AG09309 (cell line): ENCODE results near the gene ZC3H15.

Experiments used
- DNase-seq: peaks from one replicate; pipeline ENCODE4 v3.0.0-alpha.2; 2010; ENCODE audit warnings: low read depth
- H3K4me3 ChIP-seq: 2 replicates; pipeline ENCODE4 v1.5.1; 2011; ENCODE audit warnings: mild to moderate bottlenecking, low read depth, low read length, moderate library complexity; ENCODE audit not compliant: control insufficient read depth
- TF ChIP-seq, protein P1 (sequence below): IDR thresholded peaks from 2 replicates; pipeline ENCODE4 v1.5.1; 2011; ENCODE audit warnings: mild to moderate bottlenecking, low read depth, low read length, inconsistent platforms; ENCODE audit not compliant: insufficient read depth, control insufficient read depth; ENCODE audit errors: missing control alignments

Gene ZC3H15

DNA sequence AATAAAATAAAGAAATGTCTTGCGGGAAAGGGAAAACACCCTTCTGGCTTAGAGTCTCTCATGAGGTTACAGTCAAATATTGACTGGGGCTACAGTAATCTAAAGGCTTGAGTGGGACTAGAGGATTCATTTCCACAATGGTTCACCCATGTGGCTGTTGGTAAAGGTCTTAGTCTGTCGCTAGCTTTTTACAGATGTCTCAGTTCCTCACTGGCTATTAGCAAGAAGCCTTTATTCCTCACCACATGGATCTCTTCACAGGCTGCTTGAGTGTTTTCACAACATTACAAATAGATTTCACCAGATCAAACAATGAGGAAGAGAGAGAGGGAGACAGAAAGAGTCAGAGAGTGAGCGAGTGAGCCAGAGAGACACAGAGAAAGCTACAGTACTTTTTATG lies 8.3 kb upstream of the ZC3H15 start:
- H3K4me3 ChIP-seq: no peak overlapping the region
- TF ChIP-seq, protein P1, sequence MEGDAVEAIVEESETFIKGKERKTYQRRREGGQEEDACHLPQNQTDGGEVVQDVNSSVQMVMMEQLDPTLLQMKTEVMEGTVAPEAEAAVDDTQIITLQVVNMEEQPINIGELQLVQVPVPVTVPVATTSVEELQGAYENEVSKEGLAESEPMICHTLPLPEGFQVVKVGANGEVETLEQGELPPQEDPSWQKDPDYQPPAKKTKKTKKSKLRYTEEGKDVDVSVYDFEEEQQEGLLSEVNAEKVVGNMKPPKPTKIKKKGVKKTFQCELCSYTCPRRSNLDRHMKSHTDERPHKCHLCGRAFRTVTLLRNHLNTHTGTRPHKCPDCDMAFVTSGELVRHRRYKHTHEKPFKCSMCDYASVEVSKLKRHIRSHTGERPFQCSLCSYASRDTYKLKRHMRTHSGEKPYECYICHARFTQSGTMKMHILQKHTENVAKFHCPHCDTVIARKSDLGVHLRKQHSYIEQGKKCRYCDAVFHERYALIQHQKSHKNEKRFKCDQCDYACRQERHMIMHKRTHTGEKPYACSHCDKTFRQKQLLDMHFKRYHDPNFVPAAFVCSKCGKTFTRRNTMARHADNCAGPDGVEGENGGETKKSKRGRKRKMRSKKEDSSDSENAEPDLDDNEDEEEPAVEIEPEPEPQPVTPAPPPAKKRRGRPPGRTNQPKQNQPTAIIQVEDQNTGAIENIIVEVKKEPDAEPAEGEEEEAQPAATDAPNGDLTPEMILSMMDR: no peak
- no peak for DNase-seq

DNA sequence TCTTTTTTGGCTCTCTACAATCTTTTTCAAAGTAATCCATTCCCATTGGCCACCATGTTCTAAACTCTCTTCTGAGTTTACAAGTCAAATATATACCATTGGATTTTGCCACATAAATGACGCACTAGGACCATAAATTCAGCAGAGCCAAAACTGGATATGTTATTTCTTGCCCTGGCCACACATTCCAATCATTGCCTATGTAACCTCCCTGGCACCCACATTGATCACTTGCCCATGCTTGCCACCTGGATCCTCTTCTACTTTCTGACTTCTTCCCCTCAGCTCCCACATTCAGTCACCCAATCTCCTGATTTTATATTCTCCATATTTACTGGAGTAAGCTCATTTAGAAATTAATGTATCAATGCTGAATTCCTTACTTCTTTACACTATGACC lies 5.1 kb upstream of the ZC3H15 start:
- H3K4me3 ChIP-seq: no peak overlapping the region
- DNase-seq: no peak
- TF ChIP-seq, protein P1: no peak

DNA sequence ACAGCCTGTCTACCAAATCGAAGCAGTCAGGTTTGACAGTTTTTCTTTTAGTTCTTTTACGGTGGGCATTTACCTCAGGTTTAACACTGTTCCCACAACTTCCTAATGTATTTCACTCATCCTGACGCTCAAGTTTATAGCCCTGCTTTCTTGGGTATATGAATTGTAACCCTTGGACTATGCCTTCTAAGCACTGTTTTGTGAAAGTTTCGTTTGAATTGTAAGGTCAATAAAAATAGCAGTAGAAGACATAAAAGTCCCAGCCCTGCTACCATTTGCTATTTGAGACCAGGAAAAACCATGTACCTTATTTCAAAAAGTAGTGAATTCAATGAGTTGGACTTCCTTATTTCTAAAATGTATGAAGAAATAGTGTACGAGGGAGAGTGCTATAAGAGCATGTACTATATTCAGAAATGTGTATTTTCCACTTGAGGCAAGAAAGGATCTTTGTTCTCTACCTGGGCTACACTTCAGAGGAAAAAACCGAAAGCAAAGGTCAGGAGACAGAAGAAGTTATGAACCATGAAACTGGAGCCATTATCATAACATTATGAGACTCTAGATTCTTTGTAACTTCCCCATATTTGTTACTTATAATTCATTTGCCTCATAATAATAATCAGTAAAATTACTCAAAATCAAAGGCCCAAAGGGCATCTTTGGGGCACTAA lies 1.9 kb upstream of the ZC3H15 start:
- TF ChIP-seq, protein P1: no peak
- H3K4me3 ChIP-seq: no peak overlapping the region
- DNase-seq: no peak

- peak overlapping the region; percentile 80 for H3K4me3 ChIP-seq
- DNase-seq: no peak
- TF ChIP-seq, protein P1: no peak
Observed at GRCh38 chr2:186485576-186485870, 537 bp upstream of the ZC3H15 start.

DNA sequence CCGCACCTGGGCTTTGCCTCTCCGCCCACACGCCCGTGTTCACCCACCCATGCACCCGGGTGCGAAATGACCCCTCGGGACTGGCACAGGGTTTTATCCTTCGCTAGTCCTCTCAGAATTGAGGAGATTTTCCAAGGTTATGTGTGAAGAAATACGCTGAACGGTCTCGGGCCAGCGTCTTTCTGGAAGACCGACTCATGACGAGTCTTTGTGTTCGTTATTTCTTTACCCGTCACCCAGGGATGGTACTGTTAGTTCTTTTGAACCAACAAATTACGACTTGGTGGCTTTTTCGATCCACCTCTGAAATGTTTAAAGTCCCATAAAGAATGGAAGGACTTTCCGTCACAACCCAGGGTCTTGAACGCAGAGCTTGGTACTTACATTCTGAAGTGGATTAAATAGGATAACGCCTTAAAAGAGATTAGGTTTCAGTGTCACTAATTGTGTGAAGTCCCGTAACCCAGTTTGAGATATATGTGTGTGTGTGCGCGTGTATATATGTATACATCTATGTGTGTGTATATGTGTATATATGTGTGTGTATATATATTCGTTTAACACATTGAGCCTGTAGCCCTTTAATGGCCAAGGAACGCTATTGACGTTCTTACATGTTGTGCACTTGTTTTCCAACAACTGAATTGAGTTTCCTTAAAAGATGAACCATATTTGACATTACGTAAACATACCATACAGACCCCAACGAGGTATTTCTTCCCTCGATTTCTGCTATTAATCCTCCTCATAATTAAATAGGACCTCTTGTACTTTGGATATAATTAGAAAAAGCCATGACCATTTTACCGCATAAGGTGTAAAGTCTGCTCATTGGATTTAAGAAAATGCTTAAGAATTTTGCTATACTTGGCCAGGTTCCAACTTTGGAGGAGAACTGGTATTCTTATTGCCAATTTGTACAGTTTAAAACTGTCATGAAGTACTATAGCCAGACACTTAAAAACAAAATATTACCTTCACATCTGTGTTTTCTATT lies 889 bp downstream of the ZC3H15 start:
- peak overlapping the region; percentile 80 for H3K4me3 ChIP-seq
- no peak for DNase-seq
- TF ChIP-seq, protein P1: no peak

DNA sequence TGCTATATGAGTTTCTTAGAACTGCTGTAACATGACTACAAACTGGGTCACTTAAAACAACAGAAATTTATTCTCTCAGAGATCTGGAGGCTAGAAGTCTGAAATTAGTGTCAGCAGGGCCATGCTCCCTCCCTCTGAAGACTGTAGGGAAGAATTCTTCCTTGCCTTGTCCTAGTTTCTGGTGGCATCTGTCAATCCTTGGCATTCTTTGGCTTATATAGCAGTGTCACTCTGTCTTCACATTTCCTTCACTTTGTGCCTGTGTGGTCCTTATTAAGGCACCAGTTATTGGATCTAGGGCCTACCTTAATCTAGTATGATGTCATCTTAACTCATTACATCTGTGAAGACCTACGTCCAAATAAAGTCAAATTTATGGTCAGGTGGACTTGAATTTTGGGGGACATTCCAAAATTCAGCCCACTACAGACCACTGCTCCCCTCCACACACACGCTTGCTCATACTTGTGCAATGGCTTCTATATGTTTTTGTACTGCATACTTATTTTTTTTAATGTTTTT lies 7.6 kb downstream of the ZC3H15 start:
- TF ChIP-seq, protein P1: no peak
- no peak overlapping the region for H3K4me3 ChIP-seq
- DNase-seq: no peak
